H9 (cell line): ENCODE measurements around the gene CCIN. TPM values are rescaled to one million over a fixed set of nuclear protein-coding genes. Genes with fewer than 3 reads are reported as not detected.

Experiments
- DNase-seq: peaks from one replicate; pipeline ENCODE4 v3.0.0-alpha.2; 2017
- H2AFZ ChIP-seq: one replicate; pipeline ENCODE4 v1.6.1; 2013; ENCODE audit warnings: mild to moderate bottlenecking, low read length, control low read depth, moderate library complexity
- H2AK5ac ChIP-seq: 2 replicates; pipeline ENCODE4 v1.6.1; 2013; ENCODE audit warnings: low read length, control low read depth, mixed read lengths; ENCODE audit not compliant: insufficient read length
- H2BK120ac ChIP-seq: one replicate; pipeline ENCODE4 v1.6.1; 2013; ENCODE audit warnings: low read depth, mild to moderate bottlenecking, low read length, control low read depth, inconsistent platforms; ENCODE audit not compliant: poor library complexity, severe bottlenecking
- H2BK12ac ChIP-seq: 2 replicates; pipeline ENCODE4 v1.6.1; 2013; ENCODE audit warnings: low read length, control low read depth, mixed read lengths, low read depth; ENCODE audit not compliant: insufficient read length
- H2BK15ac ChIP-seq: 2 replicates; pipeline ENCODE4 v1.6.1; 2013; ENCODE audit warnings: low read depth, low read length, control low read depth
- H2BK20ac ChIP-seq: one replicate; pipeline ENCODE4 v1.6.1; 2013; ENCODE audit warnings: low read depth, mild to moderate bottlenecking, low read length, control low read depth, inconsistent platforms; ENCODE audit not compliant: poor library complexity, severe bottlenecking
- H2BK5ac ChIP-seq: 2 replicates; pipeline ENCODE4 v1.6.1; 2013; ENCODE audit warnings: low read length, control low read depth, mixed read lengths; ENCODE audit not compliant: insufficient read length
- H3K14ac ChIP-seq: 2 replicates; pipeline ENCODE4 v1.6.1; 2013; ENCODE audit warnings: low read length, control low read depth; ENCODE audit not compliant: insufficient read depth
- H3K18ac ChIP-seq: 2 replicates; pipeline ENCODE4 v1.6.1; 2013; ENCODE audit warnings: low read depth, mild to moderate bottlenecking, mixed read lengths, low read length, control low read depth; ENCODE audit not compliant: insufficient read length
- H3K23ac ChIP-seq: 2 replicates; pipeline ENCODE4 v1.6.1; 2013; ENCODE audit warnings: low read length, control low read depth, mixed read lengths, low read depth; ENCODE audit not compliant: insufficient read length
- H3K23me2 ChIP-seq: 2 replicates; pipeline ENCODE4 v1.6.1; 2013; ENCODE audit warnings: low read depth, mild to moderate bottlenecking, mixed read lengths, low read length, control low read depth; ENCODE audit not compliant: insufficient read length, poor library complexity, severe bottlenecking
- H3K27ac ChIP-seq: 2 replicates; pipeline ENCODE4 v1.5.1; 2013; ENCODE audit warnings: low read length, control low read depth, mixed read lengths, low read depth; ENCODE audit not compliant: insufficient read length
- H3K27me3 ChIP-seq: 2 replicates; pipeline ENCODE4 v1.6.1; 2013; ENCODE audit warnings: low read length, control low read depth, inconsistent platforms; ENCODE audit not compliant: insufficient read depth
- H3K4ac ChIP-seq: 2 replicates; pipeline ENCODE4 v1.6.1; 2013; ENCODE audit warnings: low read depth, mild to moderate bottlenecking, control low read depth, inconsistent platforms, low read length, moderate library complexity
- H3K4me1 ChIP-seq: 2 replicates; pipeline ENCODE4 v1.6.1; 2013; ENCODE audit warnings: low read length, control low read depth, inconsistent platforms; ENCODE audit not compliant: insufficient read depth
- H3K4me2 ChIP-seq: 2 replicates; pipeline ENCODE4 v1.6.1; 2013; ENCODE audit warnings: low read length, control low read depth, mixed read lengths; ENCODE audit not compliant: insufficient read length, insufficient read depth
- H3K56ac ChIP-seq: 2 replicates; pipeline ENCODE4 v1.6.1; 2013; ENCODE audit warnings: low read depth, mild to moderate bottlenecking, mixed read lengths, low read length, control low read depth; ENCODE audit not compliant: insufficient read length
- H3K79me1 ChIP-seq: 2 replicates; pipeline ENCODE4 v1.6.1; 2013; ENCODE audit warnings: low read depth, mild to moderate bottlenecking, moderate library complexity, low read length, control low read depth, inconsistent platforms; ENCODE audit not compliant: insufficient read depth, poor library complexity, severe bottlenecking
- H3K79me2 ChIP-seq: 2 replicates; pipeline ENCODE4 v1.6.1; 2013; ENCODE audit warnings: low read length, control low read depth, inconsistent platforms; ENCODE audit not compliant: insufficient read depth
- H3K9ac ChIP-seq: 2 replicates; pipeline ENCODE4 v1.6.1; 2013; ENCODE audit warnings: low read length, control low read depth, mixed read lengths; ENCODE audit not compliant: insufficient read length; ENCODE audit errors: extremely low read depth
- H3K9me3 ChIP-seq: one replicate; pipeline ENCODE4 v1.6.1; 2013; ENCODE audit warnings: low read depth, low read length, inconsistent platforms; ENCODE audit not compliant: control insufficient read depth
- H3T11ph ChIP-seq: one replicate; pipeline ENCODE4 v1.6.1; 2013; ENCODE audit warnings: mild to moderate bottlenecking, low read length, control low read depth, inconsistent platforms
- H4K20me1 ChIP-seq: one replicate; pipeline ENCODE4 v1.6.1; 2013; ENCODE audit not compliant: control insufficient read depth, insufficient read length, insufficient read depth
- H4K5ac ChIP-seq: 2 replicates; pipeline ENCODE4 v1.6.1; 2013; ENCODE audit warnings: low read depth, mild to moderate bottlenecking, mixed read lengths, low read length, control low read depth; ENCODE audit not compliant: insufficient read length
- H4K8ac ChIP-seq: replicated peaks from 2 replicates; pipeline ENCODE4 v1.6.1; 2013; ENCODE audit warnings: low read length, control low read depth, mixed read lengths, low read depth; ENCODE audit not compliant: insufficient read length
- H4K91ac ChIP-seq: 2 replicates; pipeline ENCODE4 v1.6.1; 2013; ENCODE audit warnings: low read depth, mild to moderate bottlenecking, moderate library complexity, mixed read lengths, low read length, control low read depth; ENCODE audit not compliant: insufficient read length
- H3K27ac Mint-ChIP-seq, 3 experiments: 2 replicates in 2 of 3; 3 replicates in 1 of 3; pipeline ENCODE4 v1.8.0; 2020 to 2021; ENCODE audit warnings: mixed read lengths in 3 of 3, mild to moderate bottlenecking in 1 of 3, moderate library complexity in 1 of 3
- H3K27me3 Mint-ChIP-seq: 2 replicates; pipeline ENCODE4 v1.8.0; 2021; ENCODE audit warnings: low read depth, mild to moderate bottlenecking, moderate library complexity, mixed read lengths
- H3K36me3 Mint-ChIP-seq, 3 experiments: 2 replicates in 2 of 3; 3 replicates in 1 of 3; pipeline ENCODE4 v1.8.0; 2020 to 2021; ENCODE audit warnings: low read depth in 3 of 3, mixed read lengths in 3 of 3; ENCODE audit not compliant: insufficient read depth in 1 of 3
- H3K4me1 Mint-ChIP-seq, 2 experiments: 2 replicates each; pipeline ENCODE4 v1.8.0; 2020; ENCODE audit warnings: mixed read lengths in 2 of 2
- H3K4me3 Mint-ChIP-seq, 2 experiments: 2 replicates in 1 of 2; 3 replicates in 1 of 2; pipeline ENCODE4 v1.8.0; 2020 to 2021; ENCODE audit warnings: mild to moderate bottlenecking in 2 of 2, mixed read lengths in 2 of 2, moderate library complexity in 1 of 2
- H3K9me3 Mint-ChIP-seq, 2 experiments: 2 replicates in 1 of 2; 3 replicates in 1 of 2; pipeline ENCODE4 v1.8.0; 2020; ENCODE audit warnings: mild to moderate bottlenecking in 2 of 2, mixed read lengths in 2 of 2, moderate library complexity in 1 of 2
- CTCF ChIP-seq: fragments of 200-600 bp; sonication (generic); conservative IDR thresholded peaks from 3 replicates; pipeline ENCODE4 v1.8.0; 2021; ENCODE audit warnings: antibody characterized with exemption, mild to moderate bottlenecking
- WGBS: extraction: QIAGEN DNeasy Blood & Tissue Kit; methylation state at CpG from one replicate; pipeline ENCODE4 v1.1.7; 2013; ENCODE audit warnings: missing lambda C conversion rate, low lambda C conversion rate, mixed read lengths; ENCODE audit not compliant: insufficient read length; ENCODE audit errors: extremely low coverage; 5-methylcytosine and 5-hydroxymethylcytosine counted together
- total RNA-seq: library from RNA; stranded (reverse); gene quantifications from 2 replicates; pipeline ENCODE4 v1.2.1, GENCODE V29; 2021

Gene CCIN
- total RNA-seq, 1 experiment from 2014 or later = not detected

- H3K27ac Mint-ChIP-seq = no peak overlapping the region
- H3K36me3 Mint-ChIP-seq = peaks cover 6 to 29% (median 7%) of the 10 kb centered on the region in 3 experiments; a peak in 5 of 7 replicates
These were observed 11.1 kb upstream of the CCIN start for GRCh38 chr9:36158122-36158521.

More at GRCh38 chr9:36158122-36158521, 11.1 kb upstream of the CCIN start:
- Histone ChIP-seq H2BK120ac (no peak overlapping the region), H3K23me2 (no peaks in the 10 kb centered on the region), H3K9ac (no peak overlapping the region), H3T11ph (no peak overlapping the region), H4K8ac (no peak overlapping the region), H3K4me1 (peaks cover 6% of the 10 kb centered on the region), H3K4me2 (no peak overlapping the region), H3K56ac (no peak overlapping the region), H2AFZ (no peak overlapping the region), H4K5ac (no peak overlapping the region), H3K14ac (no peak overlapping the region), H4K91ac (no peak overlapping the region), H3K4ac (no peak overlapping the region), H2BK20ac (no peak overlapping the region), H3K9me3 (no peaks in the 10 kb centered on the region), H2AK5ac (no peak overlapping the region), H2BK5ac (no peak overlapping the region), H4K20me1 (no peaks in the 10 kb centered on the region), H2BK12ac (no peak overlapping the region), H3K18ac (no peak overlapping the region), H3K27me3 (no peaks in the 10 kb centered on the region), H3K79me1 (no peaks in the 10 kb centered on the region), H2BK15ac (no peak overlapping the region), H3K27ac (no peak overlapping the region), H3K79me2 (no peaks in the 10 kb centered on the region), H3K23ac (no peak overlapping the region)
- no CpG with 5 or more reads among the region's 2 CpGs for WGBS
- Mint-ChIP-seq H3K4me1 (peaks cover 20 to 23% of the 10 kb centered on the region in 2 experiments), H3K4me3 (no peak overlapping the region), H3K9me3 (peaks cover 16 to 22% of the 10 kb centered on the region in 2 experiments), H3K27me3 (no peaks in the 10 kb centered on the region; the same call in 1 of the 2 replicates)
- TF ChIP-seq CTCF = no peak
- no peak for DNase-seq
